CD4-positive, alpha-beta T cell treated with Interleukin-2 at 100 ng/mL for 4 hours (primary cell): ENCODE measurements around the gene SLC52A3.

ENCODE experiments used
- DNase-seq: peaks from one replicate; pipeline ENCODE4 v3.0.0-alpha.2; 2020; ENCODE audit warnings: low spot score

The SLC52A3 gene

DNA sequence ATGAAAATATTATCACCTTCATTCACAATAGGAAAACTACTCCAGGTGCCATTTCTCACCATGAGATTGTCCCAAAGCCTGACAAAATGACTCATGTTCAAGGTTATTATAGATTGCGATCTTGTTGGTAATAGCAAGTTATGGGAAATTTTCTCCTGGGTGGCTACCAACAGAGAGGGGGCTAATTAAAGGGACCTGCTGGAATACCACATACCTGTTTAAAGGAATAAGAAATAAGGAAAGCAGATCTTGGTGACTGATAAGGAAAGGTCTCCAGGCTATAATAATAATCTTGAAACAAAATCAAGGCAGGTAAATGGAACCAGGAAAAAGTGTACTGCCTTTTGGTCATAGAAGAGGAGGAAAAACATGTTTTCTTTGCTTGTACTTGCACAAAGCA lies 1.4 kb downstream of the SLC52A3 start:
- DNase-seq: no peak

- DNase-seq: no peak
Measured at GRCh38 chr20:764255-764654, 4.0 kb downstream of the SLC52A3 start.

GRCh38 chr20:761418-762381 lies 6.6 kb downstream of the SLC52A3 start:
- no peak for DNase-seq

GRCh38 chr20:760751-761417 lies 7.4 kb downstream of the SLC52A3 start:
- peak; percentile 1 for DNase-seq

GRCh38 chr20:757506-757905 lies 10.8 kb downstream of the SLC52A3 start:
- no peak for DNase-seq

DNA sequence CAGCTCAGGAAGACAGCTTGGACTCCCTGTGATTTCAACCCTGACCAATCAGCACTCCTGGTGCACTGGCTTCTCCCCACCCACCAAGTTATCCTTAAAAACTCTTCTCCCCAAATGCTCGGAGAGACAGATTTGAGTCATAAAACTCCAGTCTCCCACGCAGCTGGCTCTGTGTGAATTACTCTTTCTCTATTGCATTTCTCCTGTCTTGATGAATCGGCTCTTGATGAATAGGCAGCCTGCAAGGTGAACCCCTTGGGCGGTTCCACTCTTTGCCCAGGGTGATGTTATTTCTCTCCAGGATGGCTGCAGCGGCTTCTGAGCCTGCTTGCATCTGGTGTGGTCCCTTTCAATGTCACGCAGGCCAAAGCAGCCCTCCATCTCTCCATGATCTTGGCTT lies 12.4 kb downstream of the SLC52A3 start:
- DNase-seq: no peak

DNA sequence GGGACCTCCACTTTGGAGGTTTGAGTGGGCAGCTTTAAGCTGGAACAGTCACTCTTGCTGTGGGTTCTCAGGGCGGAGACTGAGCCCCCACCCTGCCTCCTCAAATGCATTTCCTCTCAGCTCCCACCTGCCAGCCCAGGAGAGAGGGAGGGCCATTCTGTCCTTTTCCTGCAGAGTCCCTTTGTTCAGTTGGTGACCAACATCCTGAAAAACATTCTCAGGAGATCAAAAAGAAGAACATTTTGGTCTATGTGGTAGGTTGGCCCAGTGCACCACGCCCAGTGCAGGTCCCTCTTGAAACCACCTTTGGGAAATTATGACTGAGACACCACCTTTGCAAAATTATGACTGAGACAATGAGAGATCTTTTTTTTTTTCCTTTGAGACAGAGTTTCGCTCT lies 13.4 kb downstream of the SLC52A3 start:
- no peak for DNase-seq

- DNase-seq: no peak
Measured at GRCh38 chr20:753897-754635, 14.2 kb downstream of the SLC52A3 start.

- DNase-seq: no peak
Measured at GRCh38 chr20:753136-753535, 15.2 kb downstream of the SLC52A3 start.

DNA sequence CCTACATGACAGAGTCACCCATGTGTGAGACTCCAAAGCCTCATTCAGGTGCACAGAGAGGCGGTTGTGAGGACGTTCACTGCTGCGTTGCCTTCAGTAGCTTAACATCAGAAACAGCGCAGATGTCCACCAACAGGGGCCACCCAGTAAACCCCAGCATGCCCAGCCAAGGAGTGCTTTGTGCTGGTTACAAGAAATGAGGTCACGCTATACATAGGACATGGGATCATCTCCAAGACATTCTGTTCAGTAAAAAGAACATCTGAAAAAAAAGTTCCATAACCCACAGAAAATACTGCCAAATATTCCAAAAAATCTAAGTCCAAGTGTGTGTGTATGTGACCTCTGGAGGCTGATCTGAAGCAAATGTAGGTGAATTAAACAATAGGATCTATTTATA lies 16.0 kb downstream of the SLC52A3 start:
- DNase-seq: no peak

- no peak for DNase-seq
Measured at GRCh38 chr20:751761-752160, 16.5 kb downstream of the SLC52A3 start.

DNA sequence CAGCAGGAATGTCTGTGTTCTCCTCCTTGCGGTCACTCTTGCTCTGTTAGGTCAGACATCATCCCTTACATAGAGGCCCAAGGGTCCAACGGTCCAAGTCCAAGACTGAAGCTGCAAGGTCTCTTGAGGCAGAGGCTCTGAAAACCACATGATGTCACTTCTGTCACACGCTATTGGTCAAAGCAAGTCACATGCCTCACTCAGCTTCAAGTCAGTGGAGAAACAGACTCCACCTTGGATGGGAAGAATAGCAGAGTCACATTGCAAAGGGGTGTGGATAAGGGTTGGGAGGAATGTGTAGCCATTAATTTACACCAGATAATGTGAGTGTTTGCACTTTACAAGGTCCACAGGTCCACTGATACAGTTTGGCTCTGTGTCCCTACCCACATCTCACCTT lies 17.5 kb downstream of the SLC52A3 start:
- no peak for DNase-seq

GRCh38 chr20:745683-746301 lies 22.5 kb downstream of the SLC52A3 start:
- DNase-seq: no peak

DNA sequence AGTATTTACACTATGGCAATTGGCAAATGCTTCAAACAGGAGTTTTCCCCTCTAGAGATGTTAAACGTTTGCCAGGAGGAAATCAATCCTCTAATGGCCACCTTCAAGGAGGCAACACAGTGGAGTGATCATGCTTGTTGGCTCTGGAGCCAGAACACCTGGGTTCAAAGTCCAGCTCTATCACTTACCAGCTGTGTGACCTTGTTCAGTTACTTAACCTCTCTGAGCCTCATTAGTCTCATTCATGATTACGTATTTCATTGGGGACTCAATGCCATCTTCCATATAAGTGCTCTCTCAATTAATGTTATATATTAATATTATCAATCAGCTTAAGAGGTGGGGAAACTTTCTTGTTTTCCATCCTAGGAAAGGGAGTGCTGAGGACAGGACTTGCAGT lies 26.1 kb downstream of the SLC52A3 start:
- no peak for DNase-seq

GRCh38 chr20:741620-742019 lies 26.7 kb downstream of the SLC52A3 start:
- no peak for DNase-seq

DNA sequence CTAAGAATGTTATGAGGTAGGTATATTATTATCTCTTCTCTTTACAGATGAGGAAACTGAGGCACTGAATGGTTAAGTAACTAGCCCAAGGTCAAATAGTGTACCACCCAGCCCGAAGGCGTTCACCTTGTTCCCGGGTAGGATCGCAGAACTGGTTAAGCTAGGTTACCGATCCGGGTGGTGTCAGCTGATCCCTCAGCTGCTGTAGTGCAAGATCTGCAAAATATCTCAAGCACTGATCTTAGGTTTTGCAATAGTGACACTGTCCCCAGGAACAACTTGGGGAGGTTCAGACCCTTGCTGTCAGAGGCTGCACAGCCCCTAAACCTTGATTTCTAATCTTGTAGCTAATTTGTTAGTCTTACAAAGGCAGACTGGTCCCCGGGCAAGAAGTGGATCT lies 28.1 kb downstream of the SLC52A3 start:
- DNase-seq: no peak

- DNase-seq: no peak
Measured at GRCh38 chr20:739736-740135, 28.6 kb downstream of the SLC52A3 start.

- DNase-seq: no peak
Measured at GRCh38 chr20:733861-734260, 34.4 kb downstream of the SLC52A3 start.

DNA sequence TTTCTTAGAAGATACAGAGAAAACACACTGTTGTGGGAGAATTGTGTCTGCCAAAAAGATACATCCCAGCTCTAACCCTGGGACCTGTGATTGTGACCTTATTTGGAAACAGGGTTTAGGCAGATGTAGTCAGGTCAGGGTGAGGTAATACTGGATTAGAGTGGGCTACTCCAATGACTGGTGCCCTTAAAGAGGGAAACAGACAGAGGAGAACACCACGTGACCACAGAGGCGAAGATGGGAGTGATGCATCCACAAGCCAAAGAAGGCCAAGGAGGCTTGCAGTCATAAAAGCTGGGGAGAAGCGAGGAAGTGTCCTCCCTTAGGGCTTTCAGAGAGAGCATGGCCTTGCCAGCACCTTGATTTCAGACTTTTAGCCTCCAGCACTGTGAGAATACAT lies 35.6 kb downstream of the SLC52A3 start:
- no peak for DNase-seq

GRCh38 chr20:731891-732560 lies 36.3 kb downstream of the SLC52A3 start:
- no peak for DNase-seq

GRCh38 chr20:730005-730404 lies 38.3 kb downstream of the SLC52A3 start:
- DNase-seq: no peak
